Right lobe of liver (tissue), 4 donors: ENCODE measurements around the gene ISG15.

Experiments used
- CTCF ChIP-seq, 4 donors: fragments of 200-600 bp in 3 of 4; fragments of 450-650 bp in 1 of 4; IDR thresholded peaks; one replicate each; pipeline versions ENCODE4 v1.5.1 to v1.8.0; 2016 to 2022; ENCODE audit warnings: antibody characterized with exemption in 4 of 4, mild to moderate bottlenecking in 2 of 4
- POLR2A ChIP-seq: fragments of 450-650 bp; IDR thresholded peaks from one replicate; pipeline ENCODE4 v1.6.1; 2017; ENCODE audit warnings: antibody characterized with exemption, mild to moderate bottlenecking
- donor health status: DM: no; HTN: no; CAD: no.
- donor health status: DM: no; HTN: no; CAD: no.
- donor health status: DM: no; HTN: yes; CAD: no.

GRCh38 chr1:1050577-1051052 is 37.3 kb downstream of the ISG15 start:
- TF ChIP-seq CTCF (IDR thresholded peaks at IDR 0.05) = no peak
- no peak for TF ChIP-seq POLR2A
